Gastrocnemius medialis (tissue), 4 donors: ENCODE results near the gene KIF26B.

Source experiments
- CTCF ChIP-seq, 5 experiments: fragments of 450-650 bp in 3 of 5; fragments of 200-600 bp in 2 of 5; sonication (generic) in 2 of 5; IDR thresholded peaks in 4 of 5; conservative IDR thresholded peaks in 1 of 5; 1 replicate in 4 of 5; 2 replicates in 1 of 5; pipeline ENCODE4 v1.5.1; 2016 to 2019; ENCODE audit warnings: antibody characterized with exemption in 5 of 5, mild to moderate bottlenecking in 3 of 5, moderate library complexity in 3 of 5
- POLR2A ChIP-seq, 2 donors: fragments of 450-650 bp; IDR thresholded peaks; one replicate each; pipeline ENCODE4 v1.6.1; 2017; ENCODE audit warnings: antibody characterized with exemption in 2 of 2, mild to moderate bottlenecking in 2 of 2, moderate library complexity in 2 of 2

GRCh38 chr1:245217853-245218608, 63.2 kb downstream of the KIF26B start:
- TF ChIP-seq CTCF (IDR thresholded peaks at IDR 0.05 in 4 of 5, conservative IDR thresholded peaks at IDR 0.05 in 1 of 5): no peak
- TF ChIP-seq POLR2A (IDR thresholded peaks at IDR 0.05): no peak
